ENCODE results near the gene TRIP10.
"Not testable (repeated sequence)": the region's sequence is repeated elsewhere in the genome, so short reads cannot be mapped to it uniquely, and the experiment has no call there.

TRIP10 gene

DNA sequence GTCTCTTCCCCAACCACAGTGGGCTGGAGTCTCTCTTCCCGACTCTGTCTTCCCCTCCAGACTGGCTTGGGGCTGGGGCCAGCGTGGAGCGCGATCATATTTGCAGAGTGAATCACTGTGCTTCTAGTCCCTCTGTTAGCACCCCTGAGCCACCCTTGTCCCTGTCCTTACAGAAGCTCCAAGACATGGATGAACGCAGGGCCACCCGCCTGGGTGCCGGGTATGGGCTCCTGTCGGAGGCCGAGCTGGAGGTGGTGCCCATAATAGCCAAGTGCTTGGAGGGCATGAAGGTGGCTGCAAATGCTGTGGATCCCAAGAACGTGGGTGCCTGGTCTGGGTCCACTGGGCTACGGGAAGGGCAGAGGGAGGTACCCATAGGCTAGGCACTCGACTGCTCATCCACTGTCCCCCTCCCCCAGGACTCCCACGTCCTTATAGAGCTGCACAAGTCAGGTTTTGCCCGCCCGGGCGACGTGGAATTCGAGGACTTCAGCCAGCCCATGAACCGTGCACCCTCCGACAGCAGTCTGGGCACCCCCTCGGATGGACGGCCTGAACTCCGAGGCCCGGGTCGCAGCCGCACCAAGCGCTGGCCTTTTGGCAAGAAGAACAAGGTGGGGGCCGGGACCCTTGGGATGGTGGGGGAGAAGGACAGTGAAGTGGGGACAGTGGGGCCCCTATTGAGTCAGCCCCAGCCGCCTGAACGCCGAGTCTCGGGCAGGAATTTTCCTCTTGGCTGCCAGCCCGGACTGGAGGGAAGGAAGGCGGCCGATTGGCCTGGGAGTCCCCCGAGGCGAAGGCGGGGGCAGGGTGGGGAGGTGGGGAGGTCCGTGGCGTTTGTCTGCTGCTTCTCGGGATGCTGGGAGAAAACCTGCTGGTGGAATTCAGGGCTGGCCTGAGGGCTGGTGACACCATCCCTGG is 5.2 kb downstream of the TRIP10 start:
- no peak for DNase-seq

DNA sequence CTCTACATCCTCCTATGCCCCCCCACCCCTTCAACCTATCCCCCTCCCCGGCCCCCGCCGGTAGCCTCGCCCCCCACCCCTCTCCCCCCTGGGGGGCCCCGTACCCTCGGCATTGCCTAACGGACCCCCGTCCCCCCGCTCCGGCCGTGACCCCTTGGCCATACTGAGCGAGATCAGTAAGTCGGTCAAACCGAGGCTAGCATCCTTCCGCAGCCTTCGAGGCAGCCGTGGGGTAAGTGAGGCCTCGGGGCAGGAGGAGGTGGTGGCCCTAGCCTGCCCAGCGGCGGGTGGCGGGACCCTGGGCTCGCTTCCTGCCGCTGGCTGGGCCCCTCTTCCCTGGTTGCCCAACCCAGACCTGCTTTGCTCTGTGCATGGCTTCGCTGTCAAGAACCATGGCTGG is 6.5 kb downstream of the TRIP10 start:
- DNase-seq: no peak

DNA sequence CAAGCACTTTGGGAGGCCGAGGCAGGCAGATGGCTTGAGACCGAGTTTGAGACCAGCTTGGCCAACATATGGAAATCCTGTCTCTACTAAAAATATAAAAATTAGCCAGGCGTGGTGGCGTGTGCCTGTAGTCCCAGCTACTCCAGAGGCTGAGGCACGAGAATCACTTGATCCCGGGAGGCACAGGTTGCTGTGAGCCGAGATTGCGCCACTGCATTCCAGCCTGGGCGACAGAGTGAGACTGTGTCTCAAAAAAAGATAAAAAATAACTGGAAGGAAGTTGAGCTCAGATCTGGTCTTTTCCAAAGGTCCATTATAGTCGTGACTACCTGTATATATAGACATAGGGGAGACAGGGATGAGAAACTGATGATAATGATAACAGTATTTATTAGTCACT is 9.1 kb downstream of the TRIP10 start:
- DNase-seq: not testable (repeated sequence)

DNA sequence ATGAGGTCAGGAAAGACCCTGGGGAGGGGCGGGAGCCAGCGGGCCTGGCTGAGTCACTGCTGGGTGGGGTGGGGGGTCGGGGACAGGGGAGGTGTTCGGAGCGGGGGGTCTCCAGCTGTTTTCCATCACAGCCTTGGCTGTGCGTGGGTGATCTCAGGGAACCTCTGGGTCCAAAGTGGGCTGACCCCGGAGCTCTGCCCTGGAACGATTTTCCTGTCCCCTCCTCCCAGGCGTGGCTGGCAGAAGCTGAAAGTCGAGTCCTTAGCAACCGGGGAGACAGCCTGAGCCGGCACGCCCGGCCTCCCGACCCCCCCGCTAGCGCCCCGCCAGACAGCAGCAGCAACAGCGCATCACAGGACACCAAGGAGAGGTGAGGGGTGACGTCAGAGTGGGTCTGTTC is 10.6 kb downstream of the TRIP10 start:
- no peak for DNase-seq

DNA sequence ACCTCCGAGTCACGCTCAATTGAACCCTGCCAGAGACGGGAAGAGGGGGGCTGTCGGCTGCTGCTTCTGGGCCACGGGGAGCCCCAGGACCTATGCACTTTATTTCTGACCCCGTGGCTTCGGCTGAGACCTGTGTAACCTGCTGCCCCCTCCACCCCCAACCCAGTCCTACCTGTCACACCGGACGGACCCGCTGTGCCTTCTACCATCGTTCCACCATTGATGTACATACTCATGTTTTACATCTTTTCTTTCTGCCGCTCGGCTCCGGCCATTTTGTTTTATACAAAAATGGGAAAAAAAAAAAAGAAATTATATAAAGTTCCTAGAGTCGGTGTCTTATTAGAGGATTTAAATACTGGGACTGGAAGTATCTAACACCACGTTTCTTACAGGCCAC is 11.7 kb downstream of the TRIP10 start:
- DNase-seq: no peak

DNA sequence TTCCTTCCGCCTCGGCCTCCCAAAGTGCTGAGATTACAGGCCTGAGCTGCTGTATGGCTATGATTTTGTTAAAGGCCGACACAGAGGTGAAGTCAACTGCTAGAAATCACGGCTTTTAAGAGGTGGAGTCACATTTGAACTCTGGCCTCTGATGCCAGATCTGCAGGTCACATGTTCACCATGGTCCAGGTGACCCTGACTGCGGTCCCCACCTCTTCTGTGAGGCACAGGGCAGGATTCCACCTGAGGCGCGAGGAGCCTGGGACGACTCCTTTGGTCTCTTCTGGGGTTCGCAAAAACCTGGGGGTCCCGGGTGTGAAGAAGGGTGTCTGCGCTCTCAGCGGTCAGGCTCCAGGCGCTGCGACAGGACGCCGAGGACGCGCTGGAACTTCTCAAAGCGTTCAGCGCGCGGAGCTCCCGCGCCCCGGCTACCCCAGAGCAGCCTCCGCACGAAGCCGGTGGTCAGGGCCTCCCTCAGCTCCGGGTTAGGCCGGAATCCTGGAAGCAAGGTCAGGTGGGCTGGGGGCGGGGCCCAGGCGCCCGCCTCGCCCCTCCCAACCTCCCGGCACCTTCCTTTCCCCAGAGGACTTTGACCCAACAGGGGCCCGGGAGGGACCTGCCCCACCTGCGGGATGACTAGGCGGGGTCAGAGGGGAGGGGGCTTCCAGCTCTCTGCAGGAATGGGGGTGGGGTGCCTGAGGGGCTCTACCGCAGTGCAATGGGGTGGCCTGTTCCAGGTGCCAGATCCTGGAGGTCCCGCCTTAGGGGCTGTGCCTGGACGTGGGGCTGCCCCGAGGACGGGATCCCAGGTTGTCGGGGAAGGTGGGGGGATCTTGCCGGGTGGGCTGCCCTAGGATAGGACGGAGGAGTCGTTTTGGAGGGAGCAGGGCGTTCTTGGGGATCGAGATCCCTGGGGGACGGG is 13.0 kb downstream of the TRIP10 start:
- DNase-seq: no peak

DNA sequence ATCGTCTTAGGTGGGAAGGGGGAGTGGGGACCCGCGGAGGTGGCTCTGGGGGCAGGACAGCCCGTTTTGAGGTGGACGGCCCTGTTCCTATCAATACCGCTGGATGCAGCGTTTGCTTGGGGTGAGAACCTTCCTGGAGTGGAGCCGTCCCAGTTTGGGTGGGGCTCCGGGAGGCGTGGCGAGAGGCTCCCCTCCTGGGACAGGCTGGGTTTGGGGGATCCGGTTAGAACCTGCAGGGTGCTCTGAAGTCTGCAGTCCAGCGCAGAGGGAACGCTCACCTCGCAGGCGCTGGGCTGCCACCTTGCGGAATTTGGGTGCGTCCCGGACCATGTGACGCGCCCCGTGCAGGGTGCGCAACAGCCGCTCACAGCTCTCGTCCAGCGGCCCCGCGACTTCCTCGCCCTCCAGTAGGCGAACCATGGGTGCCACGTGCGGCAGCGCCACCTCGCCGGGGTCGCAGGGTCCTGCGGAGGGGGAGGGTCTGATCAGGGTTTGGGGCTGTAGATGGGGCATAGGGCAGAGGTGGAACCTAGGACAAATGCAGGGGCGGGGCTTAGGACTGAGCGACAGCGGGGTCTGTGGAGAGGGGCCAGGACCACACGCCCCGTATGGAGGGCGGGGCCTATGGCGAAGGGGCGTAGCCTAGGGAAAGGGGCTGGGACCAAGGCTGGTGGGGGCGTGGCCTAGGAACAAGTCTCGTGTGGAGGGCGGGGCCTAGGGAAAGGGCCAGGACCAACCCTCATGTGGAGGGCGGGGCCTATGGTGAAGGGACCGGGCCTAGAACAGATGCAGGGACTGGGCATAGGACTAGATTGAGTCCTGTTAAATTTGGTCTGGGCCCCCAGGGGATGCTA is 13.9 kb downstream of the TRIP10 start:
- DNase-seq: peak; percentile 72 to 84

DNA sequence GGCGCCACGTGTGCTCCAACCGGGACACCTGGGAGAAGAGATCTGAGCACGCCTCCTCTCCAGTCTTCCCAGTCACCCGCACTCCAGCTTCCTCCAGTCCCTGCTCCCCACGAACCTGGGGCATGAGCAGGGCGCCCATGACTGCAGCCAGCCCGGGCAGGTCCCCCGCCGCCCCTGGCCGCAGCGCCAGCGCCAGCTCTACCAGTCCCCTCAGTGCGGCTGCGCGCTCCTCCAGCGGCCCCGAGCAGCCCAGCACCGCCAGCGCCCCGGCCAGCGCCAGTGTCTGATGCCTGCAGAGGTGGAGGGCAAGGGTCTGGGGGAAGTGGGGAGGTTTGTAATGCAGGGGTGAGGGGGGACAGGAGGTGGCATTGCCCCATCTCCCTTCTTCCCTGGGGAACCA is 14.7 kb downstream of the TRIP10 start:
- DNase-seq: no peak

DNA sequence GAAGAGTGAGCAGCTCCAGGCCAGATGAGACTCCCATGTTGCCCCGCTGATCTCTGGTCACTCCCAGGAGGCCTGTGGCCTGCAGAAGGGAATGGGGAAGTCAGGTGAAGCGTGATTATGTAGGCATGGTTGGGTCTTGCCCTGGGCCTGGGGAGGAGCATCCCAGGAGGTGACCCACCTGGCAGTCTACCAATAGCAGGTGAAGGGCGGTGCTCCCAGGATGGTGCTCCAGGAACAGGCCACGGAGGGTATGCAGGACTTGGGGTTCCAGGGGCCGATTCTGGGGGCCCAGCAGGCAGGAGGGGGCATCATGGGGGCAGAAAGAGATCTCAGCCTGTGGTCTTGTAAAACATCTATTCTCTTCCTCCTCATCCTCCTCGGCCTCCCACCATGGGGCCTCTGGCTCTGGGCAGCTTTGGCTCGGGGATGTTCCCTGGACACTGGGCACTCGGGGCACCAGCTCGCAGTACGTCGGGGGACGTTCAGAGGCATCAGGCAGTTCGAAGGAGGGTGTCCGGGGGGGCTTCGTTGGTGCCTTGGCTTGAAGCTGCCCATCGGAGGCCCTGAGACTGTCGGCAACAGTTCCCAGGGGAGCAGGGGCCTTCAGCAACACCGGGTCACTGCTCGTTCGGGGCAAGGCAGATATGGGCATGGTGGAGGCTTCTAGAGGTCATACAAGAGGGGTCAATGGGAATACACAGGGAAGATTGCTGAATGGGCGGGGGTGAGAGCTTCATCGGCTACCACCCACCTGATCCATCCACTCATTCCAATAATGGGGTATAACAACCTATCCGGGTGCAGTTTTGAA is 15.4 kb downstream of the TRIP10 start:
- no peak for DNase-seq

DNA sequence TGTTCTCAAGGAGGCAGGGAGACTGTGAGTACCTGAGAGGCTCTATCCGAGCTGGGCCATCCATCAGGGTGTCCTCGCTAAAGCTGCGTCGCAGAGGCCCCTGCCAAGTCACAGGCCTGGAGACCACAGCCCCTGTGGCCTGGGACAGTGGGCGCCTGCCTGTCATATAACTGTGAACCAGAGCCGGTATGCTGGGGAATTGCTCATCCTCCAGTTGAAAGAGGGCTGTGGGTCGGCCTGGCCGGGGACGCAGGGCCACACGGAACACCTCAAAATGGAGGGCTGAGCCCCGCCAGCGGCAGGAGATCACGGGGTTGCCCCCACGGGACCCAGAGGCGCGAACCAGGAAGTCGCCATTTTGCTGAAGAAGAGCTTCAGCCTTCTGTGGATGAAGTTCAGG is 21.1 kb downstream of the TRIP10 start:
- DNase-seq: no peak

DNA sequence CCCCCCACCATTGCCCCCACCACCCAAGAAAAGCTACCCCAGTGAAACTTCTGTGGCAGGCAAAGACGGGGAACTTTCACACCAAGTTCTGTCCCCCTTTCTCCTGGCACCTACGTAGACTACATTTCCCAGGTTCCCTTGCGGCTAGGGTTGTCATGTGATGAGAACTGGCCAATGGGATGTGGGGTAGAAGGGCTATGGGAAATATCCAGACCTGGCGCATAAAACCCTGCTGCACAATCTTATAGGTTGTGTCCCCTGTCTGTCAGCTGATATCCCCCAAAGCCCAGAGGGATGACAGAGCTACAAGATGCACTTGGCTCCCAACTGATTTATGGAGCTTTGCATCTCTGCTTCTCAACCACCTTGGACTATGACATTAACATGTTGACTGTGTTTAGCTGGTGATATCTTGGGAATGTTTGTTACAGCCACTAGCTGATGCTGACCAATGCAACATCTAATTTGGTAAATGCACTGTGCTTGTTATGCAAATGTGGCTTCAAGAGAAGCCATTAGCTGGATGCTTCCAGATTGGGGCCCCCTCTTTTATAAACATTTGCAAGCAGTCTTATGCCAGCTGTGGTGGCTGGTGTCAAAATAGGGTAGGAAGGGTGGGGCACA is 21.7 kb downstream of the TRIP10 start:
- no peak for DNase-seq

DNA sequence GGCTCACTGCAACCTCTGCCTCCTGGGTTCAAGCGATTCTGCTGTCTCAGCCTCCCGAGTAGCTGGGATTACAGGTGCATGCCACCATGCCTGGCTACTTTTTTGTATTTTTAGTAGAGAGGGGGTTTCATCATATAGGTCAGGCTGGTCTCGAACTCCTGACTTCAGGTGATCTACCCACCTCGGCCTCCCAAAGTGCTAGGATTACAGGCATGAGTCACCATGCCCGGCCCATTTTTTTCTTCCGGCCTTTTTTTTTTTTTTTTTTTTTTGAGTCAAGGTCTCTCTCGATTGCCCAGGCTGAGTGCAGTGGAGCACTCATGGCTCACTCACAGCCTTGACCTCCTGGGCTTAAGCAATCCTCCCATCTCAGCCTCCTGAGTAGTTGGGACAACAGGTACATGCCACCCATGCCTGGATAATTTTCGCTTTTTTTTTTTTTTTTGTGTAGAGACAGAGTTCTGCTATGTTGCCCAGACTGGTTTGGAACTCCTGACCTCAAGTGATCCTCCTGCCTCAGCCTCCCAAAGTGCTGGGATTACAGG is 22.8 kb downstream of the TRIP10 start:
- not testable (repeated sequence) for DNase-seq

DNA sequence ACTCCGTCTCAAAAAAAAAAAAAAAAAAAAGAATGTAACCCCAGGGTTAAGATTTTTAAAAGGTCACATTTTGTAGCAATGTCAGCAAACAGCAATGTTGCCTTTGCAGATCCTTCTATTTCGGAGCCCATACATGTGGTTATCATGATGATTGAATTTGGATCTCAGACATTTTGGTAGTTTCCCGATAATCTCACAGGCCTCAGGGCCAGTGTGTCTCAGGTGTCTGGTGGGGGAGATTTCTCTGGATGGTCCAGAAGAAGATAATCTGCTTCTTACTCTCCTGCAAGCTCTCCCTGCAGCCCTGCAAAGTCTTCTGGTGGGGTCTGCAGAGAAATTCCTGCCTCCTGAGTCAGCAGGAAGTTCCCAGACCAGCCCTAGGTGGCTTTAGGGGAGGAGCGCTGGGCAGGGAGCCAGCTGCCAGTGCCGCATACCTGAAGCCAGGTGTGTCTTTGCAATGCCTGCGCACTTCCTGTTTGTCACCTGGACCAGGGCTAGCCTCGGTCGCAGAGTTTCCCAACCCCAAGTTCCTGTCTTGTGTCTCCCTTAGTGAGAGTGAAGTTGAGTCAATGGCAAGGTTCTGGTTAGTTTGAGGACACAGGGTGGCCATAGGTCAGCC is 26.4 kb downstream of the TRIP10 start:
- DNase-seq: no peak

DNA sequence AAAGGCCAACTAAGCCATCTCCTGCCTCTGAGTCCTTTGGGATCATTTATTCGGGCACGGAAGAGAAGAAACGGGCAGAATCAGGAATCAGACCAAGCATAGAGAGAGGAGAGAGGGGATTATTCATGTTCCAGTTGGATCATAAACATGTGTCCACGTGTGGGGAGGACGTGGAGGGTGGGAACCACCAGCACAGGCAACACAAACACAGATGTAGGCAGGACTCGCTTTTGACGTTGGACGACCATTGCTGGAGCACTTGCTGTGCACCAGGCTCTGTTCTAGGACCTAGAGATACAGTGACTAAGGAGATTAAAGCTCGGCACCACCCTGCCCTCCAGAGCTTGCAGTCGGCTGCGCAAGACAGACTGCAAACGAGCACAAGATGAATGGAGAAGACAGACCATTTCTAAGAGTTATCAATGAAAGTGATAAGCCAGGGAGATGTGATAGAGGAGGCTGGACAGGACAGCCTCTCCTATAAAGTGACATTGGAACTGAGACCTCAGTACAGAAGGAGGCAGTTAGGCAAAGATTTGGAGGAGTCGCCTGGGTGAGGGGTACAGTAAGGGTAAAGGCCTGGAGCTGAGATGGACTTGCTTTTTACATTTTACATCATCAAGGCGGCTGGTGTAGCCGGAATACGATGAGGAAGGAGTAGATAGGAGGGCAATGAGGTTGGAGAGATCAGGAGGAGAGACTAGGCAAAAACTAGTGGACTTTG is 27.0 kb downstream of the TRIP10 start:
- DNase-seq: no peak

DNA sequence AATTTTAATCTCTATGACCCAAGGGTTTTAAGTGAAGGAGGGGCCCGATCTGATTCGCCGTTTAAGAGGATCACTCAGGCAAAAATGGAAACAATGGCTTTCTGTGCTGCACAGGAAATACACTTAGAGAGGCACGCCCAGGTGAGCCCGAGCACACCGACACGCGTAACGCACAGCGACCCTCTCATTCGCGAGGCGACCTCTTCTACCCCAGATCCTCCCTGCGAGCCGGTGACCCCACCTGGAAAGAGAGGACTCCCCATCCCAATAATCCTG is 27.5 kb downstream of the TRIP10 start:
- no peak for DNase-seq

DNA sequence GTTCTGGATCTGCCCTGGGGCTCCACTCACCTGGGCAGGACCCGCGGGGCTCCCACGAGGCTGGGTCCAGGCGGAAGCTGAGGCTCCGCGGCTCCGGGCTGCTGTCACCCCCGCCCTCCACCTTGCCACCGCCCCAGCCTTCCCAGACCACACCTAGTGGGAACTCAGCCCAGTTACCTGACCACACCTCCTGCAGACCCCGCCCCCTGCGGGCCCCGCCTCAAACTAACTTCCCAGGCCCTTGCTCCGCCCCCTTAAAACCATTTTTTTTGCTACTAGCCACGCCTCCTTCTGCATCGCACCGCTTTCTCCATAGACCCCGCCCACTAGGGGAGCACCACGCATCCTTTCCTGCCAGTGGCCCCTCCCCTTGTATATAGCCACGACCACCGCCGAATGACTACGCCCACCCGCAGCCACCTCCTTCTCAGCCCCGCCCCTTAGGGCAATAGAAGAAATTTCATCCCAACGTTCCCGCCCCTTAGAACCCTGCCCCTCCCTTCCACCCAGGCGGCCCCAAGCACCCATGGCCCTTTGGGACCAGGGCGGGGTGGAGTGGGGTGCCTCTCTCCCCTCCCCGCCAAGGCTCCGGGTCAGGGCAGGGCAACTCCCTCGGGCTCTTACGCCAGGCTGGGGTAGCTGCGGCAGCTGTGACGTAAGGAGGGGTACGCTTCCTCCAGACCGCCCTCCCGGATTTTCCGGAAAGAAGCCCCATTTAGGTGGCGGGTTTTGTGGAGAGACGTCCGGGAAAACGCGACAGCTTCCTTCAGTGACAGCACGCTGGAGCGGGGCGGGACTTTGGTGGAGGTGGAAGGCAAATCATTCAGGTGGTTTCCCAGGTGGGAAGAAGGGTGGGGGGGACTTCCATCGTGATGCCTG is 28.1 kb downstream of the TRIP10 start, which contains the start of gene SH2D3A:
TSS of gene SH2D3A (minus strand) at position 79 of the 879 bp plus-strand sequence. CDS start 3,687 bp downstream, outside the sequence.
- DNase-seq: peak; percentile 96 to 97

DNA sequence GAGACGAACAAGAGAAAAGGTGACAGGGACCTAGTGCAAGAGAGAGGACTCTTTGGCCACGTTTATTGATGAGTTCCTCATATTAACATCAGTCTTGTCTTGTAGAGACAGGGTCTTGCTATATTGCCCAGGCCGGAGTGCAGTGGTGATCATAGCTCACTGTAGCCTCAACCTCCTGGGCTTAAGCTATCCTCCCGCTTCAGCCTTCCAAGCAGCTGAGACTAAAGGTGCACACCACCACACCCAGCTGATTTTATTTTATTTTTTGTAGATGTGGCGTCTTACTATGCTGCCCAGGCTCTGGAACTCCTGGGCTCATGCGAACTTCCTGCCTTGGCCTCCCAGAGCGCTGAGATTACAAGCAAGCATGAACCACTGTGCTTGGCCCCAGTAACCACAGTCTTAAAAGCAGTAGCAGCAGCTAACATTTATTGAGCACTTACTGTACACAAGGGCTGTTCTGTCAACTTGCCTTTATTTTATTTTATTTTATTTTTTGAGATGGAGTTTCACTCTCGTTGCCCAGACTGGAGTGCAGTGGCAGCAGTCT is 28.8 kb downstream of the TRIP10 start:
- DNase-seq: no peak

DNA sequence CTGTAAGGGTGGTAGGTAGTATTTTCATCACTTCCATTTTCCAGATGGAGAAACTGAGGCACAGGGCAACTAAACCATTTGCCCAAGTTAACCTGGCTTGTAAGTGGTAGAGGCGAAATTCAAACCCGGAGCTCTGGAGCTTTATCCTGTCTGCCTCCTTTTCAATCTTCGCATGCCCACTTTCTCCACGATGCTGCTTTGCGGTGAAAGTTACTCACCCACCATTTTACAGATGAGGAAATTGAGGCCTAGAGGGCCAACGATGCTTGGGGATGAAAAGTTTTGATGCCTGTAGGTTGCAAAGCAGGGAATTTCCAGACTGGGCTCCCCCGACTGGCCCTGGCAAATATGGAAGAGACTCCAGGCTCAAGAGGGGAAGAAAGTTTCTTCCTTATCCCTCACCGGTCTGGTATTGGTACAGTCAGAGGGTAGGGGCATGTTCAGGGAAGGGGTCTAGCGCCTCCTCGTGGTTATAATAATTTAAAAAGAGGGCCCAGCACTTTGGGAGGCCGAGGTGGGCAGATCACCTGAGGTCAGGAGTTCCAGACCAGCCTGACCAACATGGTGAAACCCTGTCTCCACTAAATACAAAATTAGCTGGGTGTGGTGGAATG is 29.6 kb downstream of the TRIP10 start:
- DNase-seq: no peak

All from activated CD4-positive, alpha-beta T cell treated with anti-CD3 and anti-CD28 coated beads for 4 hours (primary cell).